Measurements from ENCODE around the gene EN1. TPM values are rescaled to one million over a fixed set of nuclear protein-coding genes. Genes with fewer than 3 reads are reported as not detected.
A peak's percentile ranks its signal among the peaks of the same experiment; 100 is the strongest.

The EN1 gene
- total RNA-seq, 1 experiment from 2014 or later, result 0.26 TPM

DNA sequence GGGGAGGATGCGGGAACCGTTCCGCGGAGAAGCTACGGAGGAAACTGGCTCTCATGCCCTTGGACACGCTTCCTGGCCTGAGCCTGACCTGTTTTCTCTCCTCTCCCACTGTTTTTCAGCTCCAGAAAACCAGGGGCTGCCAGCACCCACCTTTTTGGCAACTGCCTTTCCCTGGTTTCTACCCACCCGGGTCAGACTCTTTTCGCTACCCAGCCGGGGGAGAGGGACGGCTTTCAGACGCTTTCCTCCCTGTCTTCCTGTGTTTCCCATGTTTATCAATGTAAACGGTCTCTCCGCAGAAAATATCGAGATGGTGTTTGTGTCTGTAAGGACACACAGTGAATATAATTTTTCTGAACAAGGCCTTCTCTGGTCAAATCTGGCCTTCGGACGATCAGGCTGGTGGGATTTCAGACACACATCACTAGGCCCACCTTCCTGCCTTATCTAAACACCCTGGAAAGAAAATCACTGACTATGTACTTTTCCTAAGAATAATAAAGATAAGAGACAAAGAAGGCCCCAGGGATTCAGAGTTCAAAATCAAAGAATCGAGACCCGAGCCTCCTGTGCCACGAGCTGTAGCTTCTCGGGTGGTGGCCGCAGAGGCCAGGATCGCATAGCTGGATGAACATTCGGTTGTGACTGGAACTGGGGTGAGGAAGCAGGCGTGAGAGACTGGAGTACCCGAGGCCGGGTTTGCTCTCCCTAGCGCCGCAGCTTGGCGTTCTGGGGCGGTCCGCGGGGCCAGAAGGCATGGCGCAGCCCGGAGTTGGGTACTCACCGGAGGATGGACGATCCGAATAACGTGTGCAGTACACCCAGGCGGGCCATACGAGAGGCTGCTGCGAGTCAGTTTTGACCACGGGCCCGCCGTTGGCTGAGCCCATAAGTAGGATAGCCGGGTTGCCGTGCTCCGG is 1.7 kb downstream of the EN1 start:
- ATAC-seq (peak; percentile 27), DNase-seq (ENCODE audit: low read depth, low spot score) (no peak)
- no peaks in the 10 kb centered on the region for H3K36me3 ChIP-seq (ENCODE audit: control insufficient read depth, insufficient read depth, low read length)
- no TSS peak for BruUV-seq (replicated peaks)
- peaks cover 7% of the 10 kb centered on the region; the same call in 1 of the 2 replicates for H3K27me3 ChIP-seq (ENCODE audit: control insufficient read depth, insufficient read depth, low read length)
- H3K4me3 ChIP-seq (ENCODE audit: low read depth in 2 of 2, low read length in 2 of 2), result peak overlapping the region in 1 of 2 experiments; percentile 14; a peak in 1 of 4 replicates
- TF ChIP-seq, protein P1, sequence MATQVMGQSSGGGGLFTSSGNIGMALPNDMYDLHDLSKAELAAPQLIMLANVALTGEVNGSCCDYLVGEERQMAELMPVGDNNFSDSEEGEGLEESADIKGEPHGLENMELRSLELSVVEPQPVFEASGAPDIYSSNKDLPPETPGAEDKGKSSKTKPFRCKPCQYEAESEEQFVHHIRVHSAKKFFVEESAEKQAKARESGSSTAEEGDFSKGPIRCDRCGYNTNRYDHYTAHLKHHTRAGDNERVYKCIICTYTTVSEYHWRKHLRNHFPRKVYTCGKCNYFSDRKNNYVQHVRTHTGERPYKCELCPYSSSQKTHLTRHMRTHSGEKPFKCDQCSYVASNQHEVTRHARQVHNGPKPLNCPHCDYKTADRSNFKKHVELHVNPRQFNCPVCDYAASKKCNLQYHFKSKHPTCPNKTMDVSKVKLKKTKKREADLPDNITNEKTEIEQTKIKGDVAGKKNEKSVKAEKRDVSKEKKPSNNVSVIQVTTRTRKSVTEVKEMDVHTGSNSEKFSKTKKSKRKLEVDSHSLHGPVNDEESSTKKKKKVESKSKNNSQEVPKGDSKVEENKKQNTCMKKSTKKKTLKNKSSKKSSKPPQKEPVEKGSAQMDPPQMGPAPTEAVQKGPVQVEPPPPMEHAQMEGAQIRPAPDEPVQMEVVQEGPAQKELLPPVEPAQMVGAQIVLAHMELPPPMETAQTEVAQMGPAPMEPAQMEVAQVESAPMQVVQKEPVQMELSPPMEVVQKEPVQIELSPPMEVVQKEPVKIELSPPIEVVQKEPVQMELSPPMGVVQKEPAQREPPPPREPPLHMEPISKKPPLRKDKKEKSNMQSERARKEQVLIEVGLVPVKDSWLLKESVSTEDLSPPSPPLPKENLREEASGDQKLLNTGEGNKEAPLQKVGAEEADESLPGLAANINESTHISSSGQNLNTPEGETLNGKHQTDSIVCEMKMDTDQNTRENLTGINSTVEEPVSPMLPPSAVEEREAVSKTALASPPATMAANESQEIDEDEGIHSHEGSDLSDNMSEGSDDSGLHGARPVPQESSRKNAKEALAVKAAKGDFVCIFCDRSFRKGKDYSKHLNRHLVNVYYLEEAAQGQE (IDR thresholded peaks at IDR 0.05; ENCODE audit: insufficient read depth in 1 of 2, low read depth in 2 of 2, low read length in 1 of 2), result no peak
- no peak for TF ChIP-seq SIN3A (IDR thresholded peaks at IDR 0.05; ENCODE audit: borderline replicate concordance, insufficient read depth, low read depth, low read length)
- TF ChIP-seq, protein P2, sequence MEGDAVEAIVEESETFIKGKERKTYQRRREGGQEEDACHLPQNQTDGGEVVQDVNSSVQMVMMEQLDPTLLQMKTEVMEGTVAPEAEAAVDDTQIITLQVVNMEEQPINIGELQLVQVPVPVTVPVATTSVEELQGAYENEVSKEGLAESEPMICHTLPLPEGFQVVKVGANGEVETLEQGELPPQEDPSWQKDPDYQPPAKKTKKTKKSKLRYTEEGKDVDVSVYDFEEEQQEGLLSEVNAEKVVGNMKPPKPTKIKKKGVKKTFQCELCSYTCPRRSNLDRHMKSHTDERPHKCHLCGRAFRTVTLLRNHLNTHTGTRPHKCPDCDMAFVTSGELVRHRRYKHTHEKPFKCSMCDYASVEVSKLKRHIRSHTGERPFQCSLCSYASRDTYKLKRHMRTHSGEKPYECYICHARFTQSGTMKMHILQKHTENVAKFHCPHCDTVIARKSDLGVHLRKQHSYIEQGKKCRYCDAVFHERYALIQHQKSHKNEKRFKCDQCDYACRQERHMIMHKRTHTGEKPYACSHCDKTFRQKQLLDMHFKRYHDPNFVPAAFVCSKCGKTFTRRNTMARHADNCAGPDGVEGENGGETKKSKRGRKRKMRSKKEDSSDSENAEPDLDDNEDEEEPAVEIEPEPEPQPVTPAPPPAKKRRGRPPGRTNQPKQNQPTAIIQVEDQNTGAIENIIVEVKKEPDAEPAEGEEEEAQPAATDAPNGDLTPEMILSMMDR (IDR thresholded peaks at IDR 0.05), result no peak
- TF ChIP-seq POLR2AphosphoS5 (IDR thresholded peaks at IDR 0.05; ENCODE audit: low read depth, low read length), result no peak
- TF ChIP-seq TCF7L2 (IDR thresholded peaks at IDR 0.05; ENCODE audit: low read depth, low read length), result no peak
- no peak overlapping the region for H3K27ac ChIP-seq (ENCODE audit: low read length)
- ChIA-PET CTCF (interaction anchor here (0.6 kb wide), 1 partner anchor 79 kb away, joined by 3 read pairs; no protein-coding TSS in a partner anchor), POLR2A (interaction anchor here (0.7 kb wide), 1 partner anchor 837 kb away, joined by 3 read pairs; no protein-coding TSS in a partner anchor)
- H3K9me3 ChIP-seq (ENCODE audit: control insufficient read depth, insufficient read depth, low read depth, low read length), result no peaks in the 10 kb centered on the region
- no peaks in the 10 kb centered on the region; the same call in 1 of the 2 replicates for H3K4me1 ChIP-seq (ENCODE audit: control insufficient read depth, insufficient read depth, low read length)
- intact Hi-C loops (cut with micrococcal nuclease; ENCODE audit: unreplicated experiment), result no loop called here
- in situ Hi-C loops (cut with HindIII; ENCODE audit: low pct_unique_long_range_greater_than_20kb, low sequenced_read_pairs), result no loop called here

DNA sequence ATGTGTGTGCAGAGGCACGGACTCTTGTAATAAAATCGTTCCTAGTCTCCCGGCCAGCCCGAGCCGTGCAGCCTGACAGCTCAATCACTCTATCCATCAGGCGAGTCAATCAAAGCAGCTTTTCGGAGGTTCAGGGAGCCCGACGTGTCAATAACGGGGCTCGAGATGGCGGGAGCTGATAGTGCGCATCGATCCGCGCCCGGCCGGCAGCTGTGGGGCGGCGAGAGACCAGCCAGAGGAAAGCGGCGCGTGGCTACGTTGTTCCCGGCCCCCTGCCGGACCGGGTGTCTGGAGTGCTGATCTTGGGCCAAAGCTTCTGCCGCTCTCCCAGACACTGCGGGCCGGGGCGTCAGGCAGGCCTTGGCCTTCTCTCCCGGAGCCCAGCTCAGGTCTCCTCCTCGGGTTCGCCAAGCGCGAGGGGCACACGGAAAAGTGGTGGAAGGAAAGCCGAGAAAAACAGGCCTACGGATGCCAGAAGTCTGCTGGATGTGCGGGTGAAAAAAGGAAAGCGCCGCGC is 2.4 kb downstream of the EN1 start:
- no peaks in the 10 kb centered on the region for H3K36me3 ChIP-seq (ENCODE audit: control insufficient read depth, insufficient read depth, low read length)
- ATAC-seq (no peak), DNase-seq (ENCODE audit: low read depth, low spot score) (no peak)
- TF ChIP-seq, protein P1 (IDR thresholded peaks at IDR 0.05; ENCODE audit: insufficient read depth in 1 of 2, low read depth in 2 of 2, low read length in 1 of 2), result no peak
- TF ChIP-seq TCF7L2 (IDR thresholded peaks at IDR 0.05; ENCODE audit: low read depth, low read length) (no peak), SIN3A (IDR thresholded peaks at IDR 0.05; ENCODE audit: borderline replicate concordance, insufficient read depth, low read depth, low read length) (no peak), POLR2AphosphoS5 (IDR thresholded peaks at IDR 0.05; ENCODE audit: low read depth, low read length) (no peak)
- TF ChIP-seq, protein P2 (IDR thresholded peaks at IDR 0.05), result no peak
- no peaks in the 10 kb centered on the region; the same call in 1 of the 2 replicates for H3K4me1 ChIP-seq (ENCODE audit: control insufficient read depth, insufficient read depth, low read length)
- in situ Hi-C loops (cut with HindIII; ENCODE audit: low pct_unique_long_range_greater_than_20kb, low sequenced_read_pairs), result no loop called here
- ChIA-PET CTCF (no interaction called here), POLR2A (no interaction called here)
- H3K27ac ChIP-seq (ENCODE audit: low read length), result no peak overlapping the region
- no peaks in the 10 kb centered on the region for H3K9me3 ChIP-seq (ENCODE audit: control insufficient read depth, insufficient read depth, low read depth, low read length)
- H3K27me3 ChIP-seq (ENCODE audit: control insufficient read depth, insufficient read depth, low read length), result peaks cover 7% of the 10 kb centered on the region; the same call in 1 of the 2 replicates
- intact Hi-C loops (cut with micrococcal nuclease; ENCODE audit: unreplicated experiment), result no loop called here
- H3K4me3 ChIP-seq (ENCODE audit: low read depth in 2 of 2, low read length in 2 of 2), result no peak overlapping the region
- BruUV-seq (replicated peaks), result no TSS peak

Data from Panc1 (cell line).